K562 (cell line): ENCODE data around the gene KCNA2.

Source experiments
- CC2D1A ChIP-seq: fragments of 450-650 bp; IDR thresholded peaks from 2 replicates; pipeline ENCODE4 v1.6.1; 2017; ENCODE audit warnings: mild to moderate bottlenecking
- CTBP1 ChIP-seq: fragments of 450-650 bp; IDR thresholded peaks from 2 replicates; pipeline ENCODE4 v1.6.1; 2016; ENCODE audit warnings: borderline replicate concordance
- E2F5 ChIP-seq: sonication (generic); formaldehyde crosslinking; IDR thresholded peaks from 2 replicates; pipeline ENCODE4 v1.8.0; 2022; ENCODE audit warnings: mild to moderate bottlenecking, missing genetic modification reagents
- HDGF ChIP-seq: fragments of 450-650 bp; IDR thresholded peaks from 2 replicates; pipeline ENCODE4 v1.6.1; 2016
- MEF2D ChIP-seq: conservative IDR thresholded peaks from 2 replicates; pipeline ENCODE4 v1.6.1; 2016; ENCODE audit warnings: low read depth, missing genetic modification characterization, missing compliant biosample characterization
- NBN ChIP-seq: fragments of 450-650 bp; IDR thresholded peaks from 2 replicates; pipeline ENCODE4 v1.6.1; 2016; ENCODE audit warnings: low read depth, mild to moderate bottlenecking
- ZBTB1 ChIP-seq: sonication (generic); formaldehyde crosslinking; IDR thresholded peaks from 2 replicates; pipeline ENCODE4 v1.8.1; 2023; ENCODE audit warnings: missing genetic modification reagents, low read depth, mild to moderate bottlenecking, borderline replicate concordance
- ZBTB26 ChIP-seq: fragments of 450-650 bp; formaldehyde crosslinking; IDR thresholded peaks from 2 replicates; pipeline ENCODE4 v1.4.0; 2022; ENCODE audit warnings: missing genetic modification characterization
- ZNF316 ChIP-seq: fragments of 450-650 bp; IDR thresholded peaks from 2 replicates; pipeline ENCODE4 v1.6.1; 2016
- ZNF407 ChIP-seq: fragments of 450-650 bp; IDR thresholded peaks from 2 replicates; pipeline ENCODE4 v1.6.1; 2016; ENCODE audit warnings: low read depth
- ZNF785 ChIP-seq: fragments of 250-450 bp; sonication (Bioruptor Pico); IDR thresholded peaks from 2 replicates; pipeline ENCODE4 v1.4.0; 2020; ENCODE audit warnings: mild to moderate bottlenecking

- TF ChIP-seq MEF2D (tag) (no peak), E2F5 (CRISPR knock-in tag) (no peak), HDGF (no peak), CC2D1A (no peak), ZNF785 (CRISPR knock-in tag) (no peak), ZBTB1 (CRISPR knock-in tag) (no peak), ZBTB26 (no peak), NBN (no peak), CTBP1 (no peak), ZNF407 (no peak), ZNF316 (peak; percentile 9; the same call in 1 of the 2 replicates)
Observed at GRCh38 chr1:110605446-110605845, 712 bp downstream of the KCNA2 start.
